PC-9 (cell line): Measurements from ENCODE around the gene ATP6V1E1. TPM values are rescaled to one million over a fixed set of nuclear protein-coding genes. Genes with fewer than 3 reads are reported as not detected.
"Not testable (repeated sequence)": the region's sequence is repeated elsewhere in the genome, so short reads cannot be mapped to it uniquely, and the experiment has no call there.

ENCODE experiments used
- BruUV-seq: library from RNA; stranded (reverse); fragments of 400-500 nt; replicated peaks from 2 replicates; lab custom pipeline; 2021; lab: Mats Ljungman, UMichigan
- CTCF ChIA-PET: fragments of 300-600 bp; sonication (Branson Sonifier 250); formaldehyde crosslinking; loops from one replicate; lab custom pipeline; 2022; ENCODE audit warnings: antibody characterized with exemption; lab: Charles Lee
- POLR2A ChIA-PET: fragments of 300-600 bp; sonication (Branson Sonifier 250); formaldehyde crosslinking; loops from one replicate; lab custom pipeline; 2022; ENCODE audit warnings: antibody characterized with exemption; ENCODE audit not compliant: unreplicated experiment; lab: Charles Lee
- DNase-seq, 2 experiments: peaks; one replicate each; pipeline versions ENCODE4 v3.0.0 to v3.0.0-alpha.2; 2015 to 2022; ENCODE audit warnings: mixed read lengths in 1 of 2
- H2AFZ ChIP-seq: fragments of 200-600 bp; sonication (generic); 2 replicates; pipeline ENCODE4 v1.8.1; 2017; ENCODE audit warnings: antibody characterized with exemption
- H3F3A ChIP-seq: fragments of 200-600 bp; sonication (generic); 2 replicates; pipeline ENCODE4 v1.8.1; 2017; ENCODE audit warnings: antibody characterized with exemption, mild to moderate bottlenecking, low read depth; ENCODE audit not compliant: insufficient read depth
- H3K27ac ChIP-seq: fragments of 200-600 bp; sonication (generic); 2 replicates; pipeline ENCODE4 v1.6.1; 2016; ENCODE audit warnings: mixed run types
- H3K27me3 ChIP-seq: fragments of 200-600 bp; sonication (generic); 2 replicates; pipeline ENCODE4 v1.6.1; 2016; ENCODE audit warnings: low read depth, mixed run types; ENCODE audit not compliant: insufficient read depth
- H3K36me3 ChIP-seq: fragments of 200-600 bp; sonication (generic); 2 replicates; pipeline ENCODE4 v1.6.1; 2016; ENCODE audit warnings: low read depth, mixed run types
- H3K4me1 ChIP-seq: fragments of 200-600 bp; sonication (generic); replicated peaks from 2 replicates; pipeline ENCODE4 v1.6.1; 2016; ENCODE audit warnings: mixed run types; ENCODE audit not compliant: insufficient read depth
- H3K4me2 ChIP-seq: fragments of 200-600 bp; sonication (generic); 2 replicates; pipeline ENCODE4 v1.6.1; 2017; ENCODE audit warnings: mixed run types
- H3K4me3 ChIP-seq: fragments of 200-600 bp; sonication (generic); 2 replicates; pipeline ENCODE4 v1.6.1; 2016; ENCODE audit warnings: mixed run types
- H3K79me2 ChIP-seq: fragments of 200-600 bp; sonication (generic); 2 replicates; pipeline ENCODE4 v1.6.1; 2017; ENCODE audit warnings: low read depth, mixed run types
- H3K9me2 ChIP-seq: fragments of 200-600 bp; sonication (generic); 2 replicates; pipeline ENCODE4 v1.8.1; 2017; ENCODE audit warnings: mild to moderate bottlenecking; ENCODE audit not compliant: insufficient read depth
- H3K9me3 ChIP-seq: fragments of 200-600 bp; sonication (generic); 2 replicates; pipeline ENCODE4 v1.8.1; 2016; ENCODE audit warnings: low read depth; ENCODE audit not compliant: insufficient read depth
- H4K20me1 ChIP-seq: fragments of 200-600 bp; sonication (generic); 2 replicates; pipeline ENCODE4 v1.8.1; 2017; ENCODE audit not compliant: insufficient read depth
- EZH2 ChIP-seq: fragments of 200-600 bp; sonication (generic); IDR thresholded peaks from 2 replicates; pipeline ENCODE4 v1.8.0; 2017; ENCODE audit warnings: antibody characterized with exemption, low read depth
- intact Hi-C: fragments of 100-400 bp; cut with micrococcal nuclease; formaldehyde crosslinking; loops from one replicate; pipeline ENCODE4 v1.10.0; 2022; ENCODE audit not compliant: unreplicated experiment
- total RNA-seq: library from RNA; stranded (reverse); gene quantifications from 2 replicates; pipeline ENCODE4 v1.2.3, GENCODE V29; 2021
- TF ChIP-seq, protein P1 (sequence below): fragments of 200-600 bp; sonication (generic); conservative IDR thresholded peaks from 2 replicates; pipeline ENCODE4 v1.6.1; 2017; ENCODE audit warnings: mixed run types, antibody characterized with exemption, mild to moderate bottlenecking, moderate library complexity

Gene ATP6V1E1
- total RNA-seq, 1 experiment from 2014 or later = 58.0 TPM

GRCh38 chr22:17647452-17647851 lies 18.9 kb upstream of the ATP6V1E1 start:
- Histone ChIP-seq H3K4me2 (no peak overlapping the region), H4K20me1 (no peaks in the 10 kb centered on the region), H3K79me2 (no peaks in the 10 kb centered on the region), H3K9me3 (no peaks in the 10 kb centered on the region), H2AFZ (no peak overlapping the region), H3K27me3 (no peaks in the 10 kb centered on the region), H3K4me1 (no peaks in the 10 kb centered on the region), H3K36me3 (no peaks in the 10 kb centered on the region), H3K4me3 (no peak overlapping the region), H3K27ac (no peak overlapping the region), H3K9me2 (no peaks in the 10 kb centered on the region), H3F3A (no peaks in the 10 kb centered on the region)
- TF ChIP-seq, protein P1, sequence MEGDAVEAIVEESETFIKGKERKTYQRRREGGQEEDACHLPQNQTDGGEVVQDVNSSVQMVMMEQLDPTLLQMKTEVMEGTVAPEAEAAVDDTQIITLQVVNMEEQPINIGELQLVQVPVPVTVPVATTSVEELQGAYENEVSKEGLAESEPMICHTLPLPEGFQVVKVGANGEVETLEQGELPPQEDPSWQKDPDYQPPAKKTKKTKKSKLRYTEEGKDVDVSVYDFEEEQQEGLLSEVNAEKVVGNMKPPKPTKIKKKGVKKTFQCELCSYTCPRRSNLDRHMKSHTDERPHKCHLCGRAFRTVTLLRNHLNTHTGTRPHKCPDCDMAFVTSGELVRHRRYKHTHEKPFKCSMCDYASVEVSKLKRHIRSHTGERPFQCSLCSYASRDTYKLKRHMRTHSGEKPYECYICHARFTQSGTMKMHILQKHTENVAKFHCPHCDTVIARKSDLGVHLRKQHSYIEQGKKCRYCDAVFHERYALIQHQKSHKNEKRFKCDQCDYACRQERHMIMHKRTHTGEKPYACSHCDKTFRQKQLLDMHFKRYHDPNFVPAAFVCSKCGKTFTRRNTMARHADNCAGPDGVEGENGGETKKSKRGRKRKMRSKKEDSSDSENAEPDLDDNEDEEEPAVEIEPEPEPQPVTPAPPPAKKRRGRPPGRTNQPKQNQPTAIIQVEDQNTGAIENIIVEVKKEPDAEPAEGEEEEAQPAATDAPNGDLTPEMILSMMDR = no peak
- TF ChIP-seq EZH2 = no peak
- intact Hi-C loops = no loop called here
- no TSS peak for BruUV-seq
- ChIA-PET POLR2A (no interaction called here), CTCF (no interaction called here)
- DNase-seq = no peak

DNA sequence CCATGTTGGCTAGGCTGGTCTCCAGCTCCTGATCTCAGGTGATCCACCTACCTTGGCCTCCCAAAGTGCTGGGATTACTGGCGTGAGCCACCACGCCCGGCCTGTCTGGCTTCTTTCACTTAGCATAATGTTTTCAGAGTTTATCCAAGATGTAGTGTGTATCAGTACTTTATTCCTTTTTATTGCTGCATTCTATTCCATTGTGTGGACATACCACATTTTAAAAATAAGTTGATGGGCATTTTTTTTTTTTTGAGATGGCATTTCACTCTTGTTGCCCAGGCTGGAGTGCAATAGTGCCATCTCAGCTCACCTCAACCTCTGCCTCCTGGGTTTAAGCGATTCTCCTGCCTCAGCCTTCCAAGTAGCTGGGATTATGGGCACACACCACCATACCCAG lies 13.8 kb upstream of the ATP6V1E1 start:
- H2AFZ ChIP-seq, H3K4me2 ChIP-seq, H3K36me3 ChIP-seq, BruUV-seq, DNase-seq, H3K27me3 ChIP-seq, intact Hi-C loops, H3K9me3 ChIP-seq, H3K27ac ChIP-seq, H4K20me1 ChIP-seq, H3K9me2 ChIP-seq, H3K4me3 ChIP-seq: not testable (repeated sequence)
- CTCF ChIA-PET = interaction anchor here (0.6 kb wide), 1 partner anchor 62 kb away, joined by 5 read pairs; no protein-coding TSS in a partner anchor
- POLR2A ChIA-PET = interaction anchor here (0.6 kb wide), 1 partner anchor 49 kb away, joined by 4 read pairs; no protein-coding TSS in a partner anchor
- Histone ChIP-seq H3F3A (peaks cover 19% of the 10 kb centered on the region), H3K79me2 (peaks cover 20% of the 10 kb centered on the region), H3K4me1 (peaks cover 12% of the 10 kb centered on the region)

GRCh38 chr22:17641269-17641668 lies 12.7 kb upstream of the ATP6V1E1 start:
- Histone ChIP-seq H3K27ac (no peak overlapping the region), H3K4me3 (no peak overlapping the region), H3K27me3 (no peaks in the 10 kb centered on the region), H3K79me2 (peaks cover 20% of the 10 kb centered on the region), H2AFZ (no peak overlapping the region), H3K9me3 (no peaks in the 10 kb centered on the region), H4K20me1 (no peaks in the 10 kb centered on the region), H3F3A (peaks cover 22% of the 10 kb centered on the region), H3K4me1 (peaks cover 19% of the 10 kb centered on the region), H3K36me3 (no peaks in the 10 kb centered on the region), H3K4me2 (no peak overlapping the region), H3K9me2 (no peaks in the 10 kb centered on the region)
- ChIA-PET CTCF (no interaction called here), POLR2A (no interaction called here)
- intact Hi-C loops = no loop called here
- DNase-seq = no peak
- no TSS peak for BruUV-seq
- TF ChIP-seq EZH2 = no peak
- TF ChIP-seq, protein P1 = no peak

DNA sequence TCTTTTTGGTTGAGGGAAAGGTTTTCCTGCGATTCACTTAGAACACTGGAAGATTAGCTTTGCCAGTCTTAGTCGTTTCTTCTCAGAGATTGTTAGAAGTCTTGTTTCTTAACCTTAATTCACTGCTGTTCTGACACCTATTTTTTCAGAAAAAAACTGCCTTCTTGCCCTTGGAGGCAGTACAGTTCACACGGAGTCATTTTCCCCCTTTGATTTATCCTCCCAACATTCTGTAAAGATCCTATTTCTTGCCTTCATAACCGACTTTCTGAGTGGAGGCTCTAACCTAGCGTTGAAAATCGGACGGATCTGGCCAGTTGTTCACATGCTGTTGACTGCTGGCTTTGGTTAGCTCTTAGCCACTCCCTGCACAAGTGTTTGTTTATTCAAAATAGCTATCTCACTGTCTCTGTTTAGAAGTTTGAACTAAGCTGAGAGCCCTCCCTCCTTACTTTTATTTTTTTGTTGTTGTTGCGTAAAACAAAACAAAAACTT lies 10.7 kb upstream of the ATP6V1E1 start:
- Histone ChIP-seq H3K9me3 (no peaks in the 10 kb centered on the region), H4K20me1 (no peaks in the 10 kb centered on the region), H3K27me3 (no peaks in the 10 kb centered on the region), H2AFZ (peak overlapping the region; percentile 88; the same call in 1 of the 2 replicates), H3K36me3 (no peaks in the 10 kb centered on the region), H3K4me1 (peaks cover 24% of the 10 kb centered on the region), H3K27ac (peak overlapping the region; percentile 90), H3K9me2 (no peaks in the 10 kb centered on the region), H3K79me2 (peaks cover 20% of the 10 kb centered on the region), H3K4me2 (peak overlapping the region; percentile 85), H3K4me3 (peak overlapping the region; percentile 89), H3F3A (peaks cover 25% of the 10 kb centered on the region)
- intact Hi-C loops = no loop called here
- no peak for DNase-seq
- TF ChIP-seq, protein P1 = no peak
- ChIA-PET CTCF (no interaction called here), POLR2A (interaction anchor here (0.5 to 0.7 kb wide), 3 partner anchors 10 to 415 kb away, joined by 3 to 40 read pairs (median 4); no protein-coding TSS in a partner anchor)
- no TSS peak for BruUV-seq
